ENCODE measurements around the gene EHMT1. TPM values are rescaled to one million over a fixed set of nuclear protein-coding genes. Genes with fewer than 3 reads are reported as not detected.
A peak's percentile ranks its signal among the peaks of the same experiment; 100 is the strongest.

Gene EHMT1
- total RNA-seq, 2 donors from 2014 or later, result 24.1 to 34.6 TPM

- H3K27ac ChIP-seq, result no peak overlapping the region
- no peak for TF ChIP-seq CTCF (IDR thresholded peaks at IDR 0.05)
- H3K9me3 ChIP-seq, result no peaks in the 10 kb centered on the region
- no peak overlapping the region for H3K4me3 ChIP-seq
- DNase-seq (ENCODE audit: low spot score), result no peak
- H3K27me3 ChIP-seq, result no peaks in the 10 kb centered on the region
- H3K4me1 ChIP-seq, result peaks cover 0 to 52% of the 10 kb centered on the region in 2 donors
- H3K36me3 ChIP-seq, result no peaks in the 10 kb centered on the region
Measured at GRCh38 chr9:137631345-137632229, 12.8 kb downstream of the EHMT1 start.

- no peak overlapping the region for H3K4me3 ChIP-seq
- no peak for DNase-seq (ENCODE audit: low spot score)
- peak overlapping the region in 1 of 2 donors; percentile 6 for H3K27ac ChIP-seq
Measured at GRCh38 chr9:137632230-137633161, 13.7 kb downstream of the EHMT1 start.

GRCh38 chr9:137634016-137634415 lies 15.2 kb downstream of the EHMT1 start:
- no peaks in the 10 kb centered on the region for H3K36me3 ChIP-seq
- H3K4me1 ChIP-seq, result peaks cover 0 to 41% of the 10 kb centered on the region in 2 donors
- H3K9me3 ChIP-seq, result no peaks in the 10 kb centered on the region
- no peaks in the 10 kb centered on the region for H3K27me3 ChIP-seq
- H3K4me3 ChIP-seq, result no peak overlapping the region
- H3K27ac ChIP-seq, result no peak overlapping the region
- no peak for TF ChIP-seq CTCF (IDR thresholded peaks at IDR 0.05)
- no peak for DNase-seq (ENCODE audit: low spot score)

More at GRCh38 chr9:137632230-137633161, 13.7 kb downstream of the EHMT1 start:
- Histone ChIP-seq H3K36me3 (no peaks in the 10 kb centered on the region), H3K9me3 (no peaks in the 10 kb centered on the region), H3K4me1 (peaks cover 0 to 52% of the 10 kb centered on the region in 2 donors), H3K27me3 (no peaks in the 10 kb centered on the region)
- no peak for TF ChIP-seq CTCF (IDR thresholded peaks at IDR 0.05)

GRCh38 chr9:137638680-137639079 lies 19.9 kb downstream of the EHMT1 start:
- Histone ChIP-seq H3K27ac (no peak overlapping the region), H3K9me3 (no peaks in the 10 kb centered on the region), H3K4me3 (no peak overlapping the region), H3K36me3 (peaks cover 2% of the 10 kb centered on the region), H3K4me1 (peaks cover 0 to 10% of the 10 kb centered on the region in 2 donors), H3K27me3 (no peaks in the 10 kb centered on the region)
- TF ChIP-seq CTCF (IDR thresholded peaks at IDR 0.05), result no peak
- no peak for DNase-seq (ENCODE audit: low spot score)

- peaks cover 0 to 10% of the 10 kb centered on the region in 2 donors for H3K4me1 ChIP-seq
- no peak overlapping the region for H3K27ac ChIP-seq
- H3K36me3 ChIP-seq, result peaks cover 7% of the 10 kb centered on the region
- no peak overlapping the region for H3K4me3 ChIP-seq
- no peak for DNase-seq (ENCODE audit: low spot score)
- no peaks in the 10 kb centered on the region for H3K27me3 ChIP-seq
- TF ChIP-seq CTCF (IDR thresholded peaks at IDR 0.05), result no peak
- H3K9me3 ChIP-seq, result no peaks in the 10 kb centered on the region
Measured at GRCh38 chr9:137639303-137640051, 20.7 kb downstream of the EHMT1 start.

Data from right atrium auricular region (tissue), 2 donors.